GM12865 (cell line): ENCODE measurements around the gene OR10T2.
"Not testable (repeated sequence)": the region's sequence is repeated elsewhere in the genome, so short reads cannot be mapped to it uniquely, and the experiment has no call there.

Experiments used
- DNase-seq: peaks from one replicate; pipeline ENCODE4 v3.0.0; 2010; ENCODE audit warnings: low read depth
- H3K4me3 ChIP-seq: 2 replicates; pipeline ENCODE4 v1.5.1; 2011; ENCODE audit warnings: mild to moderate bottlenecking, low read depth, low read length, control low read depth
- CTCF ChIP-seq: IDR thresholded peaks from 2 replicates; pipeline ENCODE4 v1.5.1; 2011; ENCODE audit warnings: low read length, control low read depth, low read depth, inconsistent platforms; ENCODE audit not compliant: insufficient read depth; ENCODE audit errors: missing control alignments

The OR10T2 gene, protein sequence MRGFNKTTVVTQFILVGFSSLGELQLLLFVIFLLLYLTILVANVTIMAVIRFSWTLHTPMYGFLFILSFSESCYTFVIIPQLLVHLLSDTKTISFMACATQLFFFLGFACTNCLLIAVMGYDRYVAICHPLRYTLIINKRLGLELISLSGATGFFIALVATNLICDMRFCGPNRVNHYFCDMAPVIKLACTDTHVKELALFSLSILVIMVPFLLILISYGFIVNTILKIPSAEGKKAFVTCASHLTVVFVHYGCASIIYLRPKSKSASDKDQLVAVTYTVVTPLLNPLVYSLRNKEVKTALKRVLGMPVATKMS

DNA sequence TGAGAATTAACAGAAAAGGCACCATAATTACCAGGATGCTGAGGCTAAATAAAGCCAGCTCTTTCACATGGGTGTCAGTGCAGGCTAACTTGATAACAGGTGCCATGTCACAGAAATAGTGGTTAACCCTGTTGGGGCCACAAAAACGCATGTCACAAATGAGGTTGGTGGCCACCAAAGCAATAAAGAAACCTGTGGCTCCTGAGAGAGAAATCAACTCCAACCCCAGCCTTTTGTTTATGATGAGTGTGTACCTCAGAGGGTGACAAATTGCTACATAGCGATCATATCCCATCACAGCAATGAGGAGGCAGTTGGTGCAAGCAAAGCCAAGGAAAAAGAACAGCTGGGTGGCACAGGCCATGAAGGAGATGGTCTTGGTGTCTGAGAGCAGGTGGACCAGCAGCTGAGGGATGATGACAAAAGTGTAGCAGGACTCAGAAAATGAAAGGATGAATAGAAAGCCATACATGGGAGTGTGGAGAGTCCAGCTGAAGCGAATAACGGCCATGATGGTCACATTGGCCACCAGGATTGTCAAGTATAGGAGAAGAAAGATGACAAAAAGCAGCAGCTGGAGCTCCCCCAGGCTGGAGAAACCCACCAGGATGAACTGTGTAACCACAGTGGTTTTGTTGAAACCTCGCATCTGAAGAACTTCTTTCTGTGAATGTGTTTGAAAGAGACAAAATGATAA is at the start of gene OR10T2:
Gene OR10T2, minus strand, starts transcription at position 649 of the 697 bp plus-strand sequence. Its CDS starts 0 bp downstream, at position 649.
- no peak within 1 kb of the TSS for H3K4me3 ChIP-seq
- no peak for DNase-seq
- no peak for TF ChIP-seq CTCF

- H3K4me3 ChIP-seq, result no peak overlapping the region
- no peak for TF ChIP-seq CTCF
- no peak for DNase-seq
Measured at GRCh38 chr1:158445376-158445775, 46.1 kb upstream of the OR10T2 start.

DNA sequence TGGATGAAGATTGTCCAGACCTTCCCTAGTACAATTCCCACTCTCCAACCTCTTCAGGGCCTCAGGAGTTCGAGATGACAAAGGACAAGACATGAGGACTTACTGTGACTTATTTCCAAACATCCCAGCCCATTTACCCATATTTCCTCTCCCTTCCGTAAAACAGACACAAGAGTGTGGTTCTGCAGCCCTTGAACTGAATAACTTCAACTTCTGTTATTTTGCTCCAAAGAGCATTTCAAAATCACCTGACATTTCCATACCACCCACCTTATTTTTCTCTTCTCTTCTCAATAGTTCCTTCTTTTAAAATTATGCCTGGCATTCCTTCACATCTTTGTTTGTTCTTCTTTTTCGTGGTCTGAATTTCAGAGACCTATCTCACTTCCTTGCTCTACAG is 35.5 kb upstream of the OR10T2 start:
- TF ChIP-seq CTCF, result no peak
- DNase-seq, result no peak
- H3K4me3 ChIP-seq, result no peak overlapping the region

GRCh38 chr1:158430163-158430562 is 30.9 kb upstream of the OR10T2 start:
- not testable (repeated sequence) for H3K4me3 ChIP-seq, DNase-seq

GRCh38 chr1:158426137-158426536 is 26.9 kb upstream of the OR10T2 start, which contains the start of gene OR10K2:
TSS of gene OR10K2 (minus strand) at chr1:158426237. CDS start at chr1:158420866, 5,371 bp downstream.
- no peak for DNase-seq
- TF ChIP-seq CTCF, result no peak
- no peak within 1 kb of the TSS for H3K4me3 ChIP-seq

DNA sequence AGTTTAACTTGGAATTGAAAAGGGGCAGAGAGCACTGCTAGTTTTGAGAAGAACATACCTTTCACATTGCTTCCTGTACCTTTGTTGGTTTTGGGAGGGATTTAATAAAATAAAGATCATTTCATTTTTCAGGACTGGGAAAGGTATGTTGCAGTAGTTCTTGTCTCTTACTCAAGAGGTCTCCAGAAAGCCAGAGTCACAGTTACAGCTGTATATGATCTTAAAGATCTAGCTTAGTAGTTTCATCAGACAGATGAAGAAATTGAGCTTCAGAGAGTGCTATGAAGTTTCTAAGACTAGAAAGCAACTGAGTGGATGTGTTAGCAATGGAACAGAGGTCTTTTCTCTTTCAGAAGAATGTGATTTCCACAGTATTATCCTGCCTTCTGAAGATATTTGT is 25.8 kb upstream of the OR10T2 start:
- no peak overlapping the region for H3K4me3 ChIP-seq
- no peak for TF ChIP-seq CTCF

GRCh38 chr1:158422212-158422611 is 22.9 kb upstream of the OR10T2 start:
- DNase-seq, result no peak
- H3K4me3 ChIP-seq, result no peak overlapping the region
- TF ChIP-seq CTCF, result no peak

More for the DNA sequence above, 25.8 kb upstream of the OR10T2 start:
- DNase-seq, result no peak
